NT2/D1 (cell line): ENCODE data around the gene PLEKHA6.

Experiments
- SUZ12 ChIP-seq: IDR thresholded peaks from 2 replicates; pipeline ENCODE4 v1.6.1; 2011; ENCODE audit not compliant: insufficient read length, insufficient read depth; ENCODE audit errors: extremely low read depth
- YY1 ChIP-seq: IDR thresholded peaks from 2 replicates; pipeline ENCODE4 v1.6.1; 2011; ENCODE audit not compliant: insufficient read length, insufficient read depth

DNA sequence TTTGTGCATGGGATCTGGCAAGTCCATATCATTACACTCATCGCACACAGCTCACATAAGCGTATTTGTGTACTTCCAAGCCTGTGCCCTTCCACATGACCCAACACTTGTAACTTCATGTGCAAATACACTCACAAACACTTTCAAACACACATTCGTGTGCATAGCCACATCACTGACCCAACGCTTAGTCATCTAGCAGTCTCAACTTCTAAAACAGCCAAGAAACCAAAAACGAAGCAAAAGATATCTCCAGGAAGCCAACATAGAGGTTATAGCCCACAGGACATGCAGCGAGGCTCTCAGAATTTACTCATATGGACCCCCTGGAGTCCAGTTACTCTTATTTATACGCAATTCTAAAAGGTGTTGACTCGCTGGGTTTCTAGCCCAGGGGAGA lies 135.1 kb downstream of the PLEKHA6 start:
- TF ChIP-seq YY1 (no peak), SUZ12 (no peak)
